Measurements from ENCODE around the gene FBXO28.

- TF ChIP-seq, protein P1, sequence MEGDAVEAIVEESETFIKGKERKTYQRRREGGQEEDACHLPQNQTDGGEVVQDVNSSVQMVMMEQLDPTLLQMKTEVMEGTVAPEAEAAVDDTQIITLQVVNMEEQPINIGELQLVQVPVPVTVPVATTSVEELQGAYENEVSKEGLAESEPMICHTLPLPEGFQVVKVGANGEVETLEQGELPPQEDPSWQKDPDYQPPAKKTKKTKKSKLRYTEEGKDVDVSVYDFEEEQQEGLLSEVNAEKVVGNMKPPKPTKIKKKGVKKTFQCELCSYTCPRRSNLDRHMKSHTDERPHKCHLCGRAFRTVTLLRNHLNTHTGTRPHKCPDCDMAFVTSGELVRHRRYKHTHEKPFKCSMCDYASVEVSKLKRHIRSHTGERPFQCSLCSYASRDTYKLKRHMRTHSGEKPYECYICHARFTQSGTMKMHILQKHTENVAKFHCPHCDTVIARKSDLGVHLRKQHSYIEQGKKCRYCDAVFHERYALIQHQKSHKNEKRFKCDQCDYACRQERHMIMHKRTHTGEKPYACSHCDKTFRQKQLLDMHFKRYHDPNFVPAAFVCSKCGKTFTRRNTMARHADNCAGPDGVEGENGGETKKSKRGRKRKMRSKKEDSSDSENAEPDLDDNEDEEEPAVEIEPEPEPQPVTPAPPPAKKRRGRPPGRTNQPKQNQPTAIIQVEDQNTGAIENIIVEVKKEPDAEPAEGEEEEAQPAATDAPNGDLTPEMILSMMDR (IDR thresholded peaks at IDR 0.05) = no peak
- TF ChIP-seq POLR2A (IDR thresholded peaks at IDR 0.05) = no peak
Observed at GRCh38 chr1:224185208-224185607, 71.3 kb downstream of the FBXO28 start.
